HG02852 (cell line): Measurements from ENCODE around the gene TRABD2A.

Experiments used
- ATAC-seq: cut with Tn5 transposase; IDR thresholded peaks from one replicate; pipeline ENCODE4 v1.9.1; 2021; ENCODE audit warnings: mild to moderate bottlenecking, moderate library complexity; ENCODE audit not compliant: unreplicated experiment

The TRABD2A gene

DNA sequence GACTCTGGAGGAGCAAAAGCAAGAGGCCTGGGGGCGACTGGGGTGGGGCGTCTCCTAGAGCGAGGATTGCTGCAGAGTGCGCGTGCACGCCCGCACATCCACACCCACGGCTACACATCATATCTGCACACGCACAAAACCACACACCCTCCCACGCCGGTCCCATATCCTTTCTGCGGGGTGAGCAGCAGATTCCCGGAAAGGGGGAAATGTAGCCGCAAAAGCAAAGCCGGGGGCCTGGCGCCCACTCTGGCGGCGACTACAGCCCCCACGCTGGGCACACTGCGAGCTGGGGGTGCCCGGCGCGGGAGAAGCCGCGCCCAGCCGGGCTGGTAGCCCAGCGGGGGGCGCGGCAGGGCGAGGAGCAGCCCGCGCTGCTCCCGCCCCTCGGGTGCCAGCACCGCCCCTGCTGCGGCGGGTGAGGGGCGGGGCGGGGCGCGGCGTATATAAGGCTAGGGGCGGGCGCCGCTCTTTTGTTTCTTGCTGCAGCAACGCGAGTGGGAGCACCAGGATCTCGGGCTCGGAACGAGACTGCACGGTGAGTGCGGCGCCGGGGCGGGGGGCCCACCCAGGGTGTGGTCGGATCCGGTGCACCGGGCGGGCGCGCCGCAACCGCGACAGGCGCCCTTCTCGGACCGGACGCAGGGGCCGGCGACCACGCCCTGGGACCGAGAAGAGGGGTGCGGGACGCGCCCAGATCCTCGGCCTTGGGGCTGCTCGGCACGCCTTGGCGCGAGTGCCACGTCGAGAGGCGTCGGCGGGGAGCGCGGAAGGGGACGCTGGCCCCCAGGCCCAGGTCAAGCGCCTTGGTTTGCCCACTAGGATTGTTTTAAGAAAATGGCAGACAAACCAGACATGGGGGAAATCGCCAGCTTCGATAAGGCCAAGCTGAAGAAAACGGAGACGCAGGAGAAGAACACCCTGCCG, 24.6 kb upstream of the TRABD2A start, which contains the start of gene TMSB10:
Gene TMSB10 (plus strand): TSS at position 476 of the 927 bp plus-strand sequence.
- peak; percentile 63 for ATAC-seq

DNA sequence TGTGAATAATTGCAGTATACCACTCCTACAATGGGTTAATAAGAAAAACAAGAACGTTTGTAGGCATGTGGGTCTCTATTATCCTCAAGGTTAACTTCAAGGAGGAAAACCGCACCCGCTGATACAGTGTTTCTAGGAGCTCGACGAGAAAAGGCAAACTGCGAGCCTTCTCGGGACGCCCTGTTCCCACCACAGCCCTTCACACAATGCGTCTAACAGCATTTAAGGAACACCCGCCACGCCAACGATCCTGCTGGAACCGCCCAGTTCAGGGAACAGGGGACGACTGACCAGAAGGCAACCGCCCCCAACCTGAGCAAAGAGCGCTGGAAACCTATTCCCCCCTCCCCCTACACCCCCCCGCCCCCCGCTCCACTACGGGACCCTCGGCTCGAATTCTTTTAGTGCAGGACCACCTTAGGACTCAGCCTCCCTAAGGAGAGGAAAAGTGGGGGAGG, 23.9 kb upstream of the TRABD2A start:
- no peak for ATAC-seq

DNA sequence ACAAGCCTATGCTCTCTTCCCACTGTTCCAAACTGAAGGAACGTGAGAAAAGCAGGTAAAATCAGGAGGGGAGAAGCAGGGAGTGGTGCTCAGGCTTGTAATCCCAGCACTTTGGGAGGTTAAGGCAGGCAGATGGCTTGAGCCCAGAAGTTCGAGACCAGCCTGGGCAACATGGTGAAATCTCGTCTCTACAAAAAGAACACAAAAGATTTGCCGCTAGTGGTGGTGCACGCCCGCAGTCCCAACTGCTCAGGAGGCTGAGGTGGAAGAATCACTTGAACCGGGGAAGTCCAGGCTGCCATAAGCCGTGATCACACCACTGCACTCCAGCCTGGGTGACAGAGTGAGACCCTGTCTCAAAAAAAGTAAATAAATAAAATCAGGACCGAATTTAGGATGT, 23.3 kb upstream of the TRABD2A start:
- ATAC-seq, result no peak

DNA sequence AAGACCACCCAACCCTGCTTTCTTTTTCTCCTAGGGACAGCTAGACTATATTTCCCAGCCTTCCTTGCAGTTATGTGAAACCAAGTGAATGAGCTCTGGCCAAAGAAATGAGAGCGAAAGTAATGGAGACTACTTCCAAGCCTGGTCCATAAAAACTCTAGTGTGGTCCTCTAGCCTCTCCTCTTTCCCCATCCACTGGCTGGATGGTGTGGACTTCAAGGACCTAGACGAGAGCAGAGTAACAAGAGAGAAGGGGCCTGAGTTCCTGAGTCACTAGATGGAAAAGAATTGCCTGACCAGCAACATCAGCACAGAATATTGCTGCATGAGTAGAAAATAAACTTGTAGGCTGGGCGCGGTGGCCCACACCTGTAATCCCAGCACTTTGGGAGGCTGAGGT, 21.6 kb upstream of the TRABD2A start:
- ATAC-seq, result no peak

GRCh38 chr2:84901593-84902120, 20.8 kb upstream of the TRABD2A start:
- no peak for ATAC-seq

GRCh38 chr2:84900971-84901370, 20.1 kb upstream of the TRABD2A start:
- ATAC-seq, result no peak

DNA sequence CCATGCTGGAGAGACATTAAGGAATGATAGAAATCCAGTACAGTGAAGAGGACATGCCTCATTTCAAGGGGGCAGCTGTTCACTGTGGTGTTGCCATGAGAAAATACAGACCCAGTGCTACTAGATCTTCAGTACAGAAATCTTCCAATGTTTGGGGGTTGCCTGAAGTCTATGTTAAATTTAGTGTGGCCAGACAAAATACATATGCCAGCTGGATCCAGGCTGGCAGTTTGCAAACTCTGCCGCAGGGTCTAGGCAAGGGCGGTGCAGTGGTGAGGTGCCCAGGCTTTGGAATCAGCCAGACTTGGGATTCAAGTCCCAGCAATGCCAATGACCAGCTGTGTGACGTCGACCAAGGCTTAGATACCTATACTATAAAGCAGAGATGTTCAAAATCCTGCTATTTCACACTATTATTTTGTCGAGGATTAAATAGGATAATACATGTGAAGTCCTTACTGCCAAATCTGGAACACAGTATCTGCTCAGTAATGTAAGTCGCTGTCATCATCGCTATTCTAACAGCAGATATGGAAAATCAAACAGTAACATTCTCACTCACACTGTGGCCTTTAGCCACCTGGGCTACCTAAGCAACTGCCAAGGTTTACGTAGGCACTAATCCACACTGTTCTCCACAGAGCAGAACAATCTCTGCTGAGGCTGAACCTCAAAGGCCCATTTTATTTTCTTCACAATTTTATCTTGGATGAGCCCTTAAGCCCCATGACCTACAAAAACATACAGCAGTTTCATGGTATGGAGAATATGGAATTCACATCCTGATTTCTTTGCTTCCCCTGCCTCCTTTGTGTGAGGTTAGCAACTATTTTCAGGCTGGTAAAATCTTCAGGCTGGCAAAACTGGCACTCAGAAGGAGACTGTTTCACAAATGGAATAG, 18.7 kb upstream of the TRABD2A start:
- ATAC-seq, result no peak

- ATAC-seq, result no peak
Measured at GRCh38 chr2:84897773-84898172, 16.9 kb upstream of the TRABD2A start.

DNA sequence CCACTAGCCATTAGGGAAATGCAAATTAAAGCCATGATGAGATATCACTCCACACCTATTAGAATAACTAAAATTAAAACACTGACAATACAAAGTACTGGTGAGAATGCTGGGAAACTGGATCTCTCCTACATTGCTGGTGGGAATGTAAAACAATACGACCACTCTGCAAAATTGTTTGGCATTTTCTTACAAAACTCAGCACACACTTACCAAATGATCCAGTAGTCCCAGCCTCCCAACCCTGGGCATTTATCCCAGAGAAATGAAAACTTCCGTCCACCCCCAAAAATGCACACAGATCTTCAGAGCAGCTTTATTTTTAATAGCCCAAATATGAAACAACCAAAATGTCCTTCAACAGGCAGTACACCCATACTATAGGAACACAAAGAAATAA, 15.7 kb upstream of the TRABD2A start:
- ATAC-seq, result no peak

GRCh38 chr2:84894758-84895520, 14.1 kb upstream of the TRABD2A start:
- no peak for ATAC-seq

GRCh38 chr2:84894131-84894586, 13.3 kb upstream of the TRABD2A start:
- no peak for ATAC-seq

DNA sequence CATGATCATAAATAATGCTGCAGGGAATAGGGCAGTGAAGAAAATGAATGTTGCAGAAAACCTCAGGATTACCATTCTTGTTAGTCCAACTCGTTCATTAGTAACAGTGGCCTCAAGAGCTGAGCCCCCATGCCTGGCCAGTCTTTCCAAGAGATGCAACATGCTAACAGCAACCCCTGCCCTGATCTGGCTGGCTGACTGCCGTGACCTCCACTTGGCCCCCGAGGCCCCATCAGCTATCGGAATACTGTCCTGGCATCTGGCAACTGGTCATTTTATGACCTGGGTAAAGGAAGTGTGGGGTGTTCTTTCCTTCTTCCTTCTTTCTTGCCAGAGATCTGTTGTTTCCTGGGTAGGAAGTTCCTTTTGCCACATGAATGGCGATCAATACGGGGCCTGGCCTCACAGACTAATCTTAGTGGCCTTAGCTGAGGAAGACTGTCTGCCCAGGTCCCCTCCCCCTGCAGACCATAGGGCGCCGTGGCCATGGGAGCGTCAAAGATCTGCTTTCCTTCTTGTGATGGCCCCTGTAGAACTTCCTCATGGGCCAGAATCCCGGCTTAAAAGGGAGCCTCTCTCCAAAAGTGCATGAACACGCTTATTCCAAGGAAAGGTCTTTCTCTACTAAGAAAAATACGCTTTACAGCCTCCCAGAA, 10.6 kb upstream of the TRABD2A start:
- no peak for ATAC-seq

- ATAC-seq, result peak; percentile 2
Measured at GRCh38 chr2:84889332-84889731, 8.4 kb upstream of the TRABD2A start.

GRCh38 chr2:84888401-84889276, 7.8 kb upstream of the TRABD2A start:
- ATAC-seq, result peak; percentile 99

DNA sequence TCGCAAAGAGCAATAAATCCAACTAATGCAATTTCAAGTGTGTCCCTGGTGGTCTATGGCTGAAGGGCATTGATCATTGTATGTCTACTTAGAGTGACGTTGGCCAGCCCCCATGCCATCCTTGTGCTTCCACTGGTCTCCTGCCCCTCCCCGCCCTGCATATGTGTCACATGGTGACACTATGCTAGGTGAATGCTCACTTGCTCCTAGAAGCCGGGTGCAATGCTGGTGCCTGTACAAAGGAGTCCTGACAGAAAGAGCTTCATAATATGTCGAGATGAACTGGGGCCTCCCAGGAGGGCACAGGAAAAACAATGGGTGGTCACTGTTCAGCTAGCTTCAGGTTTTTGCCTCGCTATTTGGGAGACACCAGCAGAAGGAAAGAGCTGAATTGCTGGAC, 5.9 kb upstream of the TRABD2A start:
- no peak for ATAC-seq

GRCh38 chr2:84885111-84885510, 4.2 kb upstream of the TRABD2A start:
- ATAC-seq, result no peak

GRCh38 chr2:84884449-84884848, 3.6 kb upstream of the TRABD2A start:
- ATAC-seq, result no peak

DNA sequence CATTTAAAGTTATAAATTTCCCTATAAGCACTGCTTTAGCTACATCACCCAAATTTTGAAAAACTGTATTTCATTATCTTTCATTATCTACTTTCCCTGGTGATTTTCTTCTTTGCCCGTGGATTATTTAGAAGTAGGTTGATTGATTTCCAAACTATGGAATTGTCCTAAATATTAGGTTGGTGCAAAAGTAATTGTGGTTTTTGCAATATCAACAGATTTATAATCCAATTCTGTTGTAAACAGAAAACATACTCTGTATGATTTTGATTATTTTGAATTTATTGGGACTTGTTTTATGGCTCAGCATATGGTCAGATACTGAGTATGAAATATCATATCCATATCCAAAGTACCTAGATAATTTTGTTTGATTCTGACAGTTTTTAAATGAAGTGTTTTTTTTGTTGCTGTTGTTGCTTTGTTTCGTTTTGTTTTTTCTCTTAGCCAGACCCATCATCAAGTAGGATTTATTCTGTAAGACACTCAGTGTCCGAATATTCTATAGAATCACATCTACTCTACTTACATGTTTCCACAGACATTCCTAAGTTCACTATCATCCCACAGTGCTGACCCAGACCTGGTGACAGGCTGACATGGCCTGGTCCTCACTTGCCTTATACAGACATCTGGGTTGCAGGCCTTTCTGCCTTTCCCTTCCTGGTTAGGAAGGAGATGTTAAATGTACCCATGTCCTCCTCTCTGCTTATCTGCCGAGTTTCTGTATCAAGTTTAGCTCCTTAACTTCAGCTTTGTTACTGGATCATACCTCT, 2.1 kb upstream of the TRABD2A start:
- no peak for ATAC-seq
